Mesendoderm (in vitro differentiated cells): Measurements from ENCODE around the gene HOXA7.

Source experiments
- DNase-seq: peaks from one replicate; pipeline ENCODE4 v3.0.0; 2013
- H2AK5ac ChIP-seq: 2 replicates; pipeline ENCODE4 v1.6.1; 2013; ENCODE audit warnings: low read length, inconsistent platforms
- H2BK120ac ChIP-seq: 2 replicates; pipeline ENCODE4 v1.6.1; 2013; ENCODE audit warnings: low read depth, mild to moderate bottlenecking, low read length, moderate library complexity, mixed read lengths
- H2BK15ac ChIP-seq: replicated peaks from 2 replicates; pipeline ENCODE4 v1.6.1; 2013; ENCODE audit warnings: low read depth, mild to moderate bottlenecking, moderate library complexity
- H2BK5ac ChIP-seq: 2 replicates; pipeline ENCODE4 v1.6.1; 2013; ENCODE audit warnings: low read length, inconsistent platforms
- H3K18ac ChIP-seq: 2 replicates; pipeline ENCODE4 v1.6.1; 2013; ENCODE audit warnings: mild to moderate bottlenecking, low read length, mixed read lengths
- H3K23ac ChIP-seq: one replicate; pipeline ENCODE4 v1.6.1; 2013; ENCODE audit warnings: low read length
- H3K27ac ChIP-seq: 2 replicates; pipeline ENCODE4 v1.5.1; 2013; ENCODE audit warnings: low read depth, mild to moderate bottlenecking, inconsistent platforms, low read length, moderate library complexity
- H3K27me3 ChIP-seq: 2 replicates; pipeline ENCODE4 v1.6.1; 2013; ENCODE audit warnings: low read length, control low read depth, mild to moderate bottlenecking, inconsistent platforms; ENCODE audit not compliant: insufficient read depth, poor library complexity
- H3K36me3 ChIP-seq: 2 replicates; pipeline ENCODE4 v1.6.1; 2013; ENCODE audit warnings: low read length, inconsistent platforms; ENCODE audit not compliant: control insufficient read depth, insufficient read depth
- H3K4ac ChIP-seq: one replicate; pipeline ENCODE4 v1.6.1; 2013; ENCODE audit warnings: low read depth, mild to moderate bottlenecking, low read length, moderate library complexity
- H3K4me1 ChIP-seq: 2 replicates; pipeline ENCODE4 v1.6.1; 2013; ENCODE audit warnings: low read depth, low read length, inconsistent platforms; ENCODE audit not compliant: control insufficient read depth
- H3K4me2 ChIP-seq: 2 replicates; pipeline ENCODE4 v1.6.1; 2013; ENCODE audit warnings: low read length
- H3K4me3 ChIP-seq: 2 replicates; pipeline ENCODE4 v1.5.1; 2013; ENCODE audit warnings: mild to moderate bottlenecking, low read length
- H3K56ac ChIP-seq: one replicate; pipeline ENCODE4 v1.6.1; 2013; ENCODE audit warnings: low read length
- H3K79me1 ChIP-seq: 2 replicates; pipeline ENCODE4 v1.6.1; 2013; ENCODE audit warnings: low read length, inconsistent platforms
- H3K79me2 ChIP-seq: 2 replicates; pipeline ENCODE4 v1.6.1; 2013; ENCODE audit warnings: mild to moderate bottlenecking, low read length; ENCODE audit not compliant: control insufficient read depth, insufficient read depth
- H3K9ac ChIP-seq: 2 replicates; pipeline ENCODE4 v1.6.1; 2013; ENCODE audit warnings: low read length, inconsistent platforms
- H4K5ac ChIP-seq: one replicate; pipeline ENCODE4 v1.6.1; 2013; ENCODE audit warnings: low read length
- H4K8ac ChIP-seq: one replicate; pipeline ENCODE4 v1.6.1; 2013; ENCODE audit warnings: low read depth, mild to moderate bottlenecking, control low read depth, low read length, moderate library complexity
- WGBS: extraction: QIAGEN DNeasy Blood & Tissue Kit; methylation state at CpG from one replicate; pipeline ENCODE4 v1.1.7; 2013; ENCODE audit warnings: low lambda C conversion rate, missing lambda C conversion rate; ENCODE audit not compliant: insufficient coverage; ENCODE audit errors: extremely low coverage; 5-methylcytosine and 5-hydroxymethylcytosine counted together

The HOXA7 gene

GRCh38 chr7:27142580-27143022 is 13.9 kb downstream of the HOXA7 start:
- Histone ChIP-seq H2BK5ac (no peak overlapping the region), H4K8ac (no peak overlapping the region), H3K79me2 (no peaks in the 10 kb centered on the region), H3K4me3 (no peak overlapping the region), H3K27ac (no peak overlapping the region), H3K4ac (no peak overlapping the region), H2AK5ac (no peak overlapping the region), H3K36me3 (no peaks in the 10 kb centered on the region), H3K56ac (peak overlapping the region; percentile 60), H2BK15ac (no peak overlapping the region), H3K4me2 (peak overlapping the region; percentile 97), H3K23ac (no peak overlapping the region), H2BK120ac (no peak overlapping the region), H3K4me1 (no peaks in the 10 kb centered on the region), H3K79me1 (no peaks in the 10 kb centered on the region), H3K18ac (no peak overlapping the region), H4K5ac (no peak overlapping the region), H3K27me3 (peaks cover 91% of the 10 kb centered on the region), H3K9ac (peak overlapping the region; percentile 21)
- WGBS: no CpG with 5 or more reads among the region's 29 CpGs
- no peak for DNase-seq

- Histone ChIP-seq H3K4me1 (no peaks in the 10 kb centered on the region), H3K4ac (no peak overlapping the region)
Observed at GRCh38 chr7:27141923-27142579, 14.4 kb downstream of the HOXA7 start.

GRCh38 chr7:27141137-27141922 is 15.1 kb downstream of the HOXA7 start:
- no peak overlapping the region for H2BK120ac ChIP-seq
- no peaks in the 10 kb centered on the region for H3K79me2 ChIP-seq
- no peak overlapping the region for H3K18ac ChIP-seq
- no CpG with 5 or more reads among the region's 18 CpGs for WGBS
- no peak overlapping the region for H3K4ac ChIP-seq
- no peak overlapping the region for H2BK5ac ChIP-seq
- no peaks in the 10 kb centered on the region for H3K4me1 ChIP-seq
- H2AK5ac ChIP-seq: no peak overlapping the region
- peaks cover 90% of the 10 kb centered on the region for H3K27me3 ChIP-seq
- H3K4me2 ChIP-seq: no peak overlapping the region
- H3K56ac ChIP-seq: no peak overlapping the region
- H3K23ac ChIP-seq: no peak overlapping the region
- H3K9ac ChIP-seq: no peak overlapping the region
- H3K36me3 ChIP-seq: no peaks in the 10 kb centered on the region
- no peak overlapping the region for H3K27ac ChIP-seq
- H3K79me1 ChIP-seq: no peaks in the 10 kb centered on the region
- H4K5ac ChIP-seq: no peak overlapping the region
- no peak overlapping the region for H4K8ac ChIP-seq
- H2BK15ac ChIP-seq: no peak overlapping the region
- no peak overlapping the region for H3K4me3 ChIP-seq
- DNase-seq: no peak

More at GRCh38 chr7:27141923-27142579, 14.4 kb downstream of the HOXA7 start:
- Histone ChIP-seq H2BK15ac (no peak overlapping the region), H4K8ac (no peak overlapping the region), H3K23ac (no peak overlapping the region), H4K5ac (no peak overlapping the region), H3K79me2 (no peaks in the 10 kb centered on the region), H3K9ac (no peak overlapping the region), H3K36me3 (no peaks in the 10 kb centered on the region), H2AK5ac (no peak overlapping the region), H3K27me3 (peaks cover 91% of the 10 kb centered on the region), H2BK120ac (no peak overlapping the region), H2BK5ac (no peak overlapping the region), H3K4me3 (no peak overlapping the region), H3K18ac (no peak overlapping the region), H3K56ac (no peak overlapping the region), H3K4me2 (peak overlapping the region; percentile 97), H3K79me1 (no peaks in the 10 kb centered on the region), H3K27ac (no peak overlapping the region)
- no CpG with 5 or more reads among the region's 30 CpGs for WGBS
- peak; percentile 82 for DNase-seq

- peaks cover 91% of the 10 kb centered on the region for H3K27me3 ChIP-seq
- H2BK120ac ChIP-seq: no peak overlapping the region
- no peak overlapping the region for H3K27ac ChIP-seq
- no peak overlapping the region for H3K18ac ChIP-seq
- H2AK5ac ChIP-seq: no peak overlapping the region
- no peak overlapping the region for H3K4me3 ChIP-seq
- no peak overlapping the region for H2BK15ac ChIP-seq
- no peak overlapping the region for H3K23ac ChIP-seq
- no peaks in the 10 kb centered on the region for H3K4me1 ChIP-seq
- no peak overlapping the region for H3K4me2 ChIP-seq
- H3K4ac ChIP-seq: no peak overlapping the region
- H3K9ac ChIP-seq: no peak overlapping the region
- no peak overlapping the region for H3K56ac ChIP-seq
- no CpG with 5 or more reads among the region's 15 CpGs for WGBS
- H4K8ac ChIP-seq: no peak overlapping the region
- no peaks in the 10 kb centered on the region for H3K79me1 ChIP-seq
- H2BK5ac ChIP-seq: no peak overlapping the region
- DNase-seq: no peak
- H3K79me2 ChIP-seq: no peaks in the 10 kb centered on the region
- H4K5ac ChIP-seq: no peak overlapping the region
- H3K36me3 ChIP-seq: no peaks in the 10 kb centered on the region
Observed at GRCh38 chr7:27140126-27140857, 16.2 kb downstream of the HOXA7 start.

GRCh38 chr7:27139334-27140125 is 16.9 kb downstream of the HOXA7 start:
- Histone ChIP-seq H3K4me1 (no peaks in the 10 kb centered on the region), H2BK15ac (no peak overlapping the region), H3K56ac (no peak overlapping the region), H2BK5ac (no peak overlapping the region), H3K79me2 (no peaks in the 10 kb centered on the region), H3K27ac (no peak overlapping the region), H4K5ac (no peak overlapping the region), H2AK5ac (no peak overlapping the region), H3K79me1 (no peaks in the 10 kb centered on the region), H3K36me3 (no peaks in the 10 kb centered on the region), H3K18ac (no peak overlapping the region), H3K4me3 (no peak overlapping the region), H3K27me3 (peaks cover 89% of the 10 kb centered on the region), H3K4me2 (no peak overlapping the region), H3K9ac (no peak overlapping the region), H3K23ac (no peak overlapping the region), H2BK120ac (no peak overlapping the region), H3K4ac (no peak overlapping the region), H4K8ac (no peak overlapping the region)
- no peak for DNase-seq
- WGBS: no CpG with 5 or more reads among the region's 53 CpGs
